Dedifferentiated amniotic fluid mesenchymal stem cell (primary cell): ENCODE results near the gene MESP1.

Experiments
- DNase-seq: peaks from one replicate; pipeline ENCODE4 v3.0.0-alpha.2; 2016; ENCODE audit errors: extremely low spot score

Gene MESP1

GRCh38 chr15:89724621-89725020 is 26.4 kb downstream of the MESP1 start:
- DNase-seq, result no peak

GRCh38 chr15:89723031-89723430 is 28.0 kb downstream of the MESP1 start:
- no peak for DNase-seq

- no peak for DNase-seq
Measured at GRCh38 chr15:89714775-89715174, 36.3 kb downstream of the MESP1 start.

GRCh38 chr15:89707577-89707976 is 43.5 kb downstream of the MESP1 start:
- DNase-seq, result no peak

- DNase-seq, result no peak
Measured at GRCh38 chr15:89704411-89704810, 46.6 kb downstream of the MESP1 start.
